K562 (cell line): Measurements from ENCODE around the gene TMEM43. TPM values are rescaled to one million over a fixed set of nuclear protein-coding genes. Genes with fewer than 3 reads are reported as not detected.

ENCODE experiments used
- BDP1 ChIP-seq: IDR thresholded peaks from 3 replicates; pipeline ENCODE4 v1.6.1; 2011; ENCODE audit not compliant: insufficient read length, insufficient read depth
- CREM ChIP-seq: IDR thresholded peaks from 2 replicates; pipeline ENCODE4 v1.6.1; 2014; ENCODE audit warnings: antibody characterized with exemption, low read depth
- CTBP1 ChIP-seq: fragments of 450-650 bp; IDR thresholded peaks from 2 replicates; pipeline ENCODE4 v1.6.1; 2016; ENCODE audit warnings: borderline replicate concordance
- HDAC1 ChIP-seq, 2 experiments: fragments of 450-650 bp; IDR thresholded peaks; 2 replicates each; pipeline ENCODE4 v1.6.1; 2016 to 2017; ENCODE audit warnings: inconsistent platforms in 1 of 2, mild to moderate bottlenecking in 1 of 2, moderate library complexity in 1 of 2
- MAZ ChIP-seq, 2 experiments: fragments of 450-650 bp in 1 of 2; sonication (generic) in 1 of 2; formaldehyde crosslinking; IDR thresholded peaks in 1 of 2; conservative IDR thresholded peaks in 1 of 2; 2 replicates each; pipeline versions ENCODE4 v1.4.0 to v1.5.0; 2020; ENCODE audit warnings: mild to moderate bottlenecking in 1 of 2, missing genetic modification reagents in 1 of 2
- SRF ChIP-seq, 2 experiments: fragments of 250-450, 450-650 bp in 1 of 2; sonication (Bioruptor Pico) in 1 of 2; sonication (generic) in 1 of 2; formaldehyde crosslinking; IDR thresholded peaks; 2 replicates each; pipeline versions ENCODE4 v1.5.0 to v1.5.1; 2020 to 2022; ENCODE audit warnings: mild to moderate bottlenecking in 1 of 2, missing genetic modification reagents in 1 of 2
- ZNF12 ChIP-seq: sonication (generic); formaldehyde crosslinking; IDR thresholded peaks from 2 replicates; pipeline ENCODE4 v1.4.0; 2020; ENCODE audit warnings: mild to moderate bottlenecking, missing genetic modification reagents
- ZNF263 ChIP-seq: sonication (generic); formaldehyde crosslinking; IDR thresholded peaks from 2 replicates; pipeline ENCODE4 v1.8.0; 2022; ENCODE audit warnings: mild to moderate bottlenecking, missing genetic modification reagents, borderline replicate concordance
- polyA plus RNA-seq, 8 experiments: library from polyadenylated mRNA; depleted of rRNA in 4 of 8; stranded (reverse) in 5 of 8; unstranded in 3 of 8; fragments of >200 nt; fragmentation: Nextera tagmentation in 2 of 8; fragmentation: Illumina TruSeq in 1 of 8; extraction: Ambion mirVana in 2 of 8; extraction: Trizol in 1 of 8; gene quantifications; 2 replicates each; pipeline versions ENCODE4 v1.2.1 to v1.2.3, GENCODE V29; 2011 to 2014; ENCODE audit warnings: inconsistent platforms in 1 of 8, missing spikeins in 1 of 8
- total RNA-seq, 7 experiments: library from RNA; depleted of rRNA in 6 of 7; stranded (reverse); fragments of >200 nt in 6 of 7; fragmentation: Illumina TruSeq in 2 of 7; extraction: Trizol in 2 of 7; gene quantifications; 2 replicates each; pipeline versions ENCODE4 v1.2.1 to v1.2.3, GENCODE V29; 2011 to 2021; ENCODE audit warnings: low replicate concordance in 1 of 7
- TF ChIP-seq, protein P1 (sequence below), 2 experiments: fragments of 450-650 bp; formaldehyde crosslinking in 1 of 2; IDR thresholded peaks; 2 replicates each; pipeline versions ENCODE4 v1.4.0 to v1.6.1; 2014 to 2020; ENCODE audit warnings: mild to moderate bottlenecking in 2 of 2, borderline replicate concordance in 1 of 2, low read depth in 1 of 2
- TF ChIP-seq, protein P2 (sequence below): sonication (generic); formaldehyde crosslinking; IDR thresholded peaks from 2 replicates; pipeline ENCODE4 v1.8.0; 2023; ENCODE audit warnings: mild to moderate bottlenecking, missing genetic modification reagents
- TF ChIP-seq, protein P3 (sequence below): fragments of 250-450 bp; sonication (Bioruptor Pico); IDR thresholded peaks from 2 replicates; pipeline ENCODE4 v1.9.0; 2021; ENCODE audit warnings: mild to moderate bottlenecking, inconsistent platforms

TMEM43 gene
- total and polyA plus RNA-seq, 9 of the 15 experiments (the other 6 are each of a cell fraction or from before 2014, with no cell fraction given), result 16.7 to 46.1 (median 35.7) TPM

DNA sequence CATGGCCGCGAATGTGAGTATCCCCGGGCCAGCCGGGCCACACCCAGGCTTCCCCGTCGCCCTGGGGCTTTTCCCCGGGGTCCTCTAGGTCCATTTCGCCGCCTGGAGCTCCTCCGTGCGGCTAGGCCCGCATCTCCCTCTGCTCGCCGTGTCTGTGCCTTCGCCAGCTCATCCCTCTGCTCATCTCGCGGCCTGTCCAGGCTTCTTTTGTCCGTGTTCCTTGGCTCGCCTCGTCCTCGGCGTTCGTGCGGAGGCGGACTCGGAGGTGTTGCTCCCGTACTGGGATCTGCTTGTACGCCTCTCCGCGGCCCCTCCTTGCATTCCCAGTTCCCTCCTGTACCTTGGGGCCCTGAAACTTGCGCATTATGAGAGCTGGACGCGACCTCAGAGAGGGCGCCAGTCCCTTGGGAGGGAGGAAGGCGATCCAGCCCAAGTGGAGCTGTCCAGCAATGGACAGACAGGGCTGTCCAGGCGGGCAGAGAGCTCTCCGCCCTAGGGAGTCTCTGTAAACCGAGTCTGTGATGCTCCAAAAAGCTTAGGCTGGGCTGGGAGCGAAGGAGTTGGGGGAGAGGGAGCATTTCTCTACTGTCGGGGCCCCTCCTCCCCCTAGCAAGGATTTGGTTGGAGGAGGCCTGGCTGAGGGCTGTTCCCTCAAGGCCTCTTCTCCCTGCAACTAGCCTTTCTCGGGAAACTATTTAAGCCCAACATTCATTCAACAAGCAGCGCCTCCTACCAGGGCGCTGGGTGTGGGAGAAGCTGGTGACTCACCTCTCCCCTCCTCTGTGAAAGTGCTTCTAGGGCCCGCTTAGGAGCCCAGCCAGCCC, 553 bp downstream of the TMEM43 start (continued):
- TF ChIP-seq, protein P1, sequence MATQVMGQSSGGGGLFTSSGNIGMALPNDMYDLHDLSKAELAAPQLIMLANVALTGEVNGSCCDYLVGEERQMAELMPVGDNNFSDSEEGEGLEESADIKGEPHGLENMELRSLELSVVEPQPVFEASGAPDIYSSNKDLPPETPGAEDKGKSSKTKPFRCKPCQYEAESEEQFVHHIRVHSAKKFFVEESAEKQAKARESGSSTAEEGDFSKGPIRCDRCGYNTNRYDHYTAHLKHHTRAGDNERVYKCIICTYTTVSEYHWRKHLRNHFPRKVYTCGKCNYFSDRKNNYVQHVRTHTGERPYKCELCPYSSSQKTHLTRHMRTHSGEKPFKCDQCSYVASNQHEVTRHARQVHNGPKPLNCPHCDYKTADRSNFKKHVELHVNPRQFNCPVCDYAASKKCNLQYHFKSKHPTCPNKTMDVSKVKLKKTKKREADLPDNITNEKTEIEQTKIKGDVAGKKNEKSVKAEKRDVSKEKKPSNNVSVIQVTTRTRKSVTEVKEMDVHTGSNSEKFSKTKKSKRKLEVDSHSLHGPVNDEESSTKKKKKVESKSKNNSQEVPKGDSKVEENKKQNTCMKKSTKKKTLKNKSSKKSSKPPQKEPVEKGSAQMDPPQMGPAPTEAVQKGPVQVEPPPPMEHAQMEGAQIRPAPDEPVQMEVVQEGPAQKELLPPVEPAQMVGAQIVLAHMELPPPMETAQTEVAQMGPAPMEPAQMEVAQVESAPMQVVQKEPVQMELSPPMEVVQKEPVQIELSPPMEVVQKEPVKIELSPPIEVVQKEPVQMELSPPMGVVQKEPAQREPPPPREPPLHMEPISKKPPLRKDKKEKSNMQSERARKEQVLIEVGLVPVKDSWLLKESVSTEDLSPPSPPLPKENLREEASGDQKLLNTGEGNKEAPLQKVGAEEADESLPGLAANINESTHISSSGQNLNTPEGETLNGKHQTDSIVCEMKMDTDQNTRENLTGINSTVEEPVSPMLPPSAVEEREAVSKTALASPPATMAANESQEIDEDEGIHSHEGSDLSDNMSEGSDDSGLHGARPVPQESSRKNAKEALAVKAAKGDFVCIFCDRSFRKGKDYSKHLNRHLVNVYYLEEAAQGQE (IDR thresholded peaks at IDR 0.05; ENCODE audit: borderline replicate concordance), result peak; percentile 99
- TF ChIP-seq, protein P1 (CRISPR knock-in tag; IDR thresholded peaks at IDR 0.05; ENCODE audit: low read depth), result peak; percentile 97
- TF ChIP-seq HDAC1 (IDR thresholded peaks at IDR 0.05) (peak in 1 of 2 experiments; percentile 94; a peak in 2 of 4 replicates), ZNF12 (CRISPR knock-in tag) (0 out of 2 replicates have a peak, but pooled peaks have one; percentile 4), ZNF263 (CRISPR knock-in tag) (peak; percentile 88), CREM (0 out of 2 replicates have a peak, but pooled peaks have one; percentile 9), CTBP1 (peak; percentile 61; the same call in 1 of the 2 replicates), MAZ (CRISPR knock-in tag; conservative IDR thresholded peaks at IDR 0.05 in 1 of 2, IDR thresholded peaks at IDR 0.05 in 1 of 2) (peak; percentile 30 to 70; a peak in 2 of 4 replicates), BDP1 (no peak), SRF (CRISPR knock-in tag; IDR thresholded peaks at IDR 0.05) (peak in 1 of 2 experiments; percentile 73; a peak in 1 of 4 replicates)
- TF ChIP-seq, protein P2, sequence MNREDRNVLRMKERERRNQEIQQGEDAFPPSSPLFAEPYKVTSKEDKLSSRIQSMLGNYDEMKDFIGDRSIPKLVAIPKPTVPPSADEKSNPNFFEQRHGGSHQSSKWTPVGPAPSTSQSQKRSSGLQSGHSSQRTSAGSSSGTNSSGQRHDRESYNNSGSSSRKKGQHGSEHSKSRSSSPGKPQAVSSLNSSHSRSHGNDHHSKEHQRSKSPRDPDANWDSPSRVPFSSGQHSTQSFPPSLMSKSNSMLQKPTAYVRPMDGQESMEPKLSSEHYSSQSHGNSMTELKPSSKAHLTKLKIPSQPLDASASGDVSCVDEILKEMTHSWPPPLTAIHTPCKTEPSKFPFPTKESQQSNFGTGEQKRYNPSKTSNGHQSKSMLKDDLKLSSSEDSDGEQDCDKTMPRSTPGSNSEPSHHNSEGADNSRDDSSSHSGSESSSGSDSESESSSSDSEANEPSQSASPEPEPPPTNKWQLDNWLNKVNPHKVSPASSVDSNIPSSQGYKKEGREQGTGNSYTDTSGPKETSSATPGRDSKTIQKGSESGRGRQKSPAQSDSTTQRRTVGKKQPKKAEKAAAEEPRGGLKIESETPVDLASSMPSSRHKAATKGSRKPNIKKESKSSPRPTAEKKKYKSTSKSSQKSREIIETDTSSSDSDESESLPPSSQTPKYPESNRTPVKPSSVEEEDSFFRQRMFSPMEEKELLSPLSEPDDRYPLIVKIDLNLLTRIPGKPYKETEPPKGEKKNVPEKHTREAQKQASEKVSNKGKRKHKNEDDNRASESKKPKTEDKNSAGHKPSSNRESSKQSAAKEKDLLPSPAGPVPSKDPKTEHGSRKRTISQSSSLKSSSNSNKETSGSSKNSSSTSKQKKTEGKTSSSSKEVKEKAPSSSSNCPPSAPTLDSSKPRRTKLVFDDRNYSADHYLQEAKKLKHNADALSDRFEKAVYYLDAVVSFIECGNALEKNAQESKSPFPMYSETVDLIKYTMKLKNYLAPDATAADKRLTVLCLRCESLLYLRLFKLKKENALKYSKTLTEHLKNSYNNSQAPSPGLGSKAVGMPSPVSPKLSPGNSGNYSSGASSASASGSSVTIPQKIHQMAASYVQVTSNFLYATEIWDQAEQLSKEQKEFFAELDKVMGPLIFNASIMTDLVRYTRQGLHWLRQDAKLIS (CRISPR knock-in tag), result 0 out of 2 replicates have a peak, but pooled peaks have one; percentile 39
- TF ChIP-seq, protein P3, sequence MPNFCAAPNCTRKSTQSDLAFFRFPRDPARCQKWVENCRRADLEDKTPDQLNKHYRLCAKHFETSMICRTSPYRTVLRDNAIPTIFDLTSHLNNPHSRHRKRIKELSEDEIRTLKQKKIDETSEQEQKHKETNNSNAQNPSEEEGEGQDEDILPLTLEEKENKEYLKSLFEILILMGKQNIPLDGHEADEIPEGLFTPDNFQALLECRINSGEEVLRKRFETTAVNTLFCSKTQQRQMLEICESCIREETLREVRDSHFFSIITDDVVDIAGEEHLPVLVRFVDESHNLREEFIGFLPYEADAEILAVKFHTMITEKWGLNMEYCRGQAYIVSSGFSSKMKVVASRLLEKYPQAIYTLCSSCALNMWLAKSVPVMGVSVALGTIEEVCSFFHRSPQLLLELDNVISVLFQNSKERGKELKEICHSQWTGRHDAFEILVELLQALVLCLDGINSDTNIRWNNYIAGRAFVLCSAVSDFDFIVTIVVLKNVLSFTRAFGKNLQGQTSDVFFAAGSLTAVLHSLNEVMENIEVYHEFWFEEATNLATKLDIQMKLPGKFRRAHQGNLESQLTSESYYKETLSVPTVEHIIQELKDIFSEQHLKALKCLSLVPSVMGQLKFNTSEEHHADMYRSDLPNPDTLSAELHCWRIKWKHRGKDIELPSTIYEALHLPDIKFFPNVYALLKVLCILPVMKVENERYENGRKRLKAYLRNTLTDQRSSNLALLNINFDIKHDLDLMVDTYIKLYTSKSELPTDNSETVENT, result 0 out of 2 replicates have a peak, but pooled peaks have one; percentile 4
